NCI-H187 (cell line): ENCODE data around the gene SLC38A10.

Source experiments
- DNase-seq, 2 experiments: peaks; one replicate each; lab custom pipeline; 2025; lab: John Stamatoyannopoulos, UW

The SLC38A10 gene

DNA sequence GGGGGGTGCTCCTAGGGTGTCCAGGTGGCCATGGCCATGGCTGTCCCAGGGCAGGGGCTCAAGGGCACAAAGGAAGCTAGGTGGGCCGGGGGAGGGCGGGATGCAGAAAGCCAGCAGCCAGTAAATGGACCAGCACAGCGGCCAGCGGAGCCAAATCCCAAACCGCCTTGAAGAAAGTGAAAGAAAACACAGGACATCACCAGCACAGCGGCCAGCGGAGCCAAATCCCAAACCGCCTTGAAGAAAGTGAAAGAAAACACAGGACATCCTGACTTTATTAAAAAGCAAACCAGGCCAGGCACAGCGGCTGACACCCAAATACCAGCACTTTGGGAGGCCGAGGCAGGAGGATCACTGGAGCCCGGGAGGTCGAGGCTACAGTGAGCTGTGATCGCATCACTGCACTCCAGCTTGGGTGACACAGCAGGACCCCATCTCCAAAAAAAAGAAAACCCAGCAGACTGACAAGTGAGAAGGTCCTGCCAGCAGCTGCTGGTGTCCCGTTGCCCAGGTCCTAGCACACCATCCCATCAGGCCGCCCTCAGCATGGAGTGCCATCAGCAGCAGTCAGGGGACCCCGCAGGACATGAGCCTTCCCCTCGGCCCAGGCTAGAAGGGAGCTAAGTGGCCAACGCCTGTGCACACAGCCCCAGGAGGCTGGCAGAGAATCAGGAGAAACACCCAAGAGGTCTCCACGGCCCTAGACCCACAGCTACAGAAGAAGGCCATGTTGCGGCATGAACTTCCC lies 17.0 kb downstream of the SLC38A10 start:
- no peak for DNase-seq

- peak; percentile 17 to 26 for DNase-seq
Observed at GRCh38 chr17:81277421-81277820, 17.7 kb downstream of the SLC38A10 start.

DNA sequence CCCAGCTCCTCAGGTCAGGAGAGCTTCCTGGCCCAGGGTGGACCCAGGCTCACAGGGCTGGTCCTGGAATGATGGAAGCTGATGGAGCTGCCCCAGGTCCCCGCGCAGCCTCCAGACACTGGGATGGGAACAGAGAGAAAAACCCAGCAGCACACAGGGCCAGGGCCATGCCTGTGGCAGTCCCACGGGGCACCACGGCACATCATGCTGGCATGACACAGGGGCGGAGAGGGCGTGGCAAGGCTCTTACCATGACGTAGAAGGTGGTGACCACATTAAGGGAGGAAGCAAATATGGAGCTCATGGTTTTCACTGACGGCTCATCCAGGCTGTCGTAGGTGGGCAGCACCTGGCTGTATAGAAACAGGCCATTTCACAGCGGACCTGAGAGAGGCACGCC lies 18.3 kb downstream of the SLC38A10 start:
- no peak for DNase-seq

DNA sequence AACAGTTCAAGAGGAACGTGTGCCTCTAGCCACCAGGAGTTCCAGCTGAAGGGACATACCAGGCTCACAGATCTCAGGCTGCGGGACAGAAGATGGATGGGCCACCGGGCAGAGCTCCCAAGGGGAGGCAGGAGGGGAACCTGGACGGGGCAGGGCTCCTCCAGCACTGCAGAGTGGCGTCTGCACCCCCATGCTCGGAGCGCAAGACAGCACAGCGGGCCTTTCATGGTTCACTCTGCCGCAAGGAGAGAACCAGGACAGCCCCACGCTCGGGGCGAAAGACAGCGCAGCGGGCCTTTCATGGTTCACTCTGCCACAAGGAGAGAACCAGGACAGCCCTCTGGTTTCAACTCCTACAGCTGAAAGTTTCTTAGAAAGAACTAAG lies 20.6 kb downstream of the SLC38A10 start:
- no peak for DNase-seq

DNA sequence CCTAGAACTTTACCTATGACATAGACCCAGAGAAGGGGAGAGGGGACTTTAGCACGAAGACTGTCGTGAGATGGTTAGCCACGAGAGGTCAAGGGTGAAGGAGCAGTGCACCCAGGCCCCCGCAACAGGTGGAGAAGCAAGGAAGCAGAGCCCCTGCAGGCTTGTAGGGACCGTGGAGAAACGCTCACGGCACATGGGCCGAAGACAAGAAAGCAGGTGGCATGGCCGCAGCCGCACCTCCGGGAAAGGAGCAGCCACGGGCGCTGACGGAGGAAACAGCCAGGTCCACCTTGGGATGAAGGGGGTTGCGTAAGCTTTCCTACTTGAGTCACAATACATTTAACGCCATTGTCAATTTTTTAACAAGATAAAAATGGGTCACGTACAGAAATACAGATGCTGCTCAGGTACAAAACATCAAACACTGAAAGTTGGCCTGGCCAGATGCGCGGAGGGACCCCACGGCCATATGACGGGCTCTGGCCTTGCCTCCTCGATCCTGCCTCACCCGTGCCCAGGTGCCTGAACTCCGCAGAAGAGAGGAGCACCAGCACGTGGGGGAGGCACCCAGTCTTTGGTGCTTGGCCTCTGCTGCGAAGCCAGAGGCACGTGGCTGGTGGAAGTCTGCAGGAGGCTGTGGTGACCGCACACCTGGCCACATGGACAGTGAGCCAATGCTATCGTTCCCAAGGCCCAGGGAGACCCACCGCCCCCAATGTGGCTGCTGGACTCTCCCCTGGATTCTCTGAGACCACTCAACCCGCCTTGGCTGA lies 21.2 kb downstream of the SLC38A10 start:
- no peak for DNase-seq

DNA sequence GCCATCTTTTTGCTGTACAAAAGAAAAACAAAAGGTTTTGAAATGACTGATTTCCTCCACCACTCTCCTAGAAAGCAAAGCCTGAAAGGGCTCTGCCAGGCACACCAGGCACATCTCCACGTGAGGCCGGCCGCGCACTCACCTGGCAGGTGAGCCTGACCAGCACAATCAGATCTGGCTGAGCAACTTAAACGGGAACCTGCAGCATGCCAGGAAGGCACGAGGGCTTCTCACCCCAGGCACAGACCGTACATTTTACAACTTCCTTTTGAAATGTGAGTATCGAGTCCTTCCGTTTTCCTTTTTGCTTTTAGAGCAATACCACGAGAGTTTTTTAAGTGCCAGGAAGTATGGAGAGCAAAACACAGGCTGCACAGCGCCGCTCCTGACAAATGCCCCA lies 22.5 kb downstream of the SLC38A10 start:
- DNase-seq, result no peak

DNA sequence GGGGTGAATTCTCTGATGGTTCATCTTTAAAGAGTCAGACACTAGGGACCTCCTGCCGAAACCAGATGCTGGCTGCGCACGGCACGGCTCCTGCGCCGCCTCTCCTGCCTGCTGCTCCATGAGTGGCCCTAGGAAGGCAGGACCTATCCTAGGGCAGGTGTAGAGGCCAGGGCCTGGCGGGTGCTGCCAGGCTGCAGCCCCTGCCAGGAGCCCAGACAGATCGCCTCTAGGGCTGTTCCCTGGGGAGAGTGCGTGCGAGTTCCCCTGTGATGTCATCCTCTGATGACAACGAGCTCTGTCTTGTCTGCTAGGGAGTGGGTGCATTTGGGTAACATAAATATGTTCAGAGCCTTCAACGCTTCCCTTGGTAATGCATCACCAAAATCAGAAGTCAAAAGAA lies 23.9 kb downstream of the SLC38A10 start:
- DNase-seq, result no peak

GRCh38 chr17:81270279-81270678 lies 24.8 kb downstream of the SLC38A10 start:
- DNase-seq, result no peak

GRCh38 chr17:81267390-81268067 lies 27.6 kb downstream of the SLC38A10 start:
- no peak for DNase-seq

GRCh38 chr17:81265576-81265975 lies 29.5 kb downstream of the SLC38A10 start:
- DNase-seq, result no peak

- no peak for DNase-seq
Observed at GRCh38 chr17:81264640-81265039, 30.5 kb downstream of the SLC38A10 start.

GRCh38 chr17:81263371-81264181 lies 31.5 kb downstream of the SLC38A10 start:
- no peak for DNase-seq

DNA sequence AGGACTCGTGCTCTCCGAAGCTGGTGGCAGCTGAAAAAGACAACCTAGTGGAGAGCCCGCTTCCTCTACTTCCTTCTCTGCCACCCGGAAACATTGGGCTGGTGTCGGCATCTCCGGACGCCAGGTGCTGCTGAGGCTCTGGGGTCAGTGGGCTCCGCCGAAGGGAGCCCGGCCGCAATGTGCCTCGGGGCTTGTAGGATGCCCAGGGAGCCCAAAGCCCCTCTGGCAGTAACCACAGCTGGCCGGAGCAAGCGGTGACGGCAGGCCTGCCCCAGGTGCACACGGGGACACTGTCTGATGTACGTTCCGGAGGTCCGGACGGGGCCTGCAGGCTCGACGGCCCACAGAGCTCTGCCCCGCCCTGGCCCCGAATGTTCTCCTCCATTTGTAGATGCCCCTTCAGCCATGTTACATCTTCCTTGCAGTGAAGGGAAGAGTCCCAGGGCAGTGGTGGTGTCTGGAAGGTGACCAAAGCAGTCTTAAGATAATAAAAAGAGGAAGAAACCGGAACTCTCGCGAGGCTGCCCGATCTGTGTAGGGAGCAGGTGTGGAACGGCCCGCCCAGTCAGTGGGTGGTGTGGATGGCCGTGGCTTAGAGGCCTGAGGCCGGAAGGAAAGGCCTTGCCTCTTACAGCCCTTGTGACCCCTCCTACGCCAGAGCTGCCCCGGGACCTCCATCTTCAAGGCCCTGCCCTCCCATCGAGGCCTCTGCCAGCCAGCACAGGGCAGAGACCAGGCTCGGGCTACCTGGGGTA lies 33.3 kb downstream of the SLC38A10 start:
- DNase-seq, result no peak

GRCh38 chr17:81261096-81261495 lies 34.0 kb downstream of the SLC38A10 start:
- DNase-seq, result no peak

GRCh38 chr17:81260641-81261040 lies 34.5 kb downstream of the SLC38A10 start:
- no peak for DNase-seq

DNA sequence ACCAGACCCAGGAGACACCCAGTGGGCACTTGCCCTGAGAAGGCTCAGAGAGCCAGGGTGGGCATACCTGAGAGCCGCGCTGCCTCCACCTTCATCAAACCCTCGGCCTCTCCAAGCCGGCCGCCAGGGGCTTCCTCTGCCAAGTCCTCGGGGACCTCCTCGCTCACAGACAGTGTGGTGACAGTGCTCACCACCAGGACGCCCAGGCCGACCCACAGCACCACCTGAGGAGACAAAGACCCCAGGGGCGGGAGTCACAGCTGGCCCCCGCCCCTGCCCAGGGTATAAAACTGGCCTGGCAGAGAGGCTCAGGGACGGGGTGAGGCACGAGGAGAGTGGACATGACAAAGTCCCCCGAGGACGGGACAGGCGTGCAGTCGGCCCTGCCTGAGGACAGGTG lies 34.9 kb downstream of the SLC38A10 start:
- DNase-seq, result no peak

DNA sequence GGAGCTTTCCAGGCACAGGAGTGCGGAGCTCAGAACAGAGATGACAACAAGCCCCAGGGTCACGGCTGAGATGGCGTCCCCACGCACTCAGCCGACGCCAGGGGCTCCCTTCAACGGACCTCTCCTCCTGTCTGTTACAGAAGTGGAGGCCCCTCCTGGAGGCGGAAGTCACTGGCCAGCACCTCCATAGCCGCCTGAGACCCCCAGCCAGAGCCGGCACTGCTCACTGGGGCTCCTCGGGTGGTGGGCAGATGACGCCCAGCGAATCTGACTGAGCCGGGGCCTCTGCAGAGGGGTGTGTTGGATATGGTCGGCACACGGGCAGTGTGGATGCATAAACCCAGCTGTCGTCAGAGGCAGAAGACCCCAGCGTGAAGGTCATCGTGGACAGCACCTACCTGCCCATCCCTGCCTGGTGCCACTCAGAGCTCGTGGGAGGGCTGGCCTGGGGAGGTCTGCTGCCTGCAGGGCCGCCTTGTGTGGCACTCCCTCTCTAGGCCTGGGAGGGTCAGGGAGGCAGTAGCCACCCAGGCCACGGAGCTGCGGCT lies 36.0 kb downstream of the SLC38A10 start:
- DNase-seq, result no peak

DNA sequence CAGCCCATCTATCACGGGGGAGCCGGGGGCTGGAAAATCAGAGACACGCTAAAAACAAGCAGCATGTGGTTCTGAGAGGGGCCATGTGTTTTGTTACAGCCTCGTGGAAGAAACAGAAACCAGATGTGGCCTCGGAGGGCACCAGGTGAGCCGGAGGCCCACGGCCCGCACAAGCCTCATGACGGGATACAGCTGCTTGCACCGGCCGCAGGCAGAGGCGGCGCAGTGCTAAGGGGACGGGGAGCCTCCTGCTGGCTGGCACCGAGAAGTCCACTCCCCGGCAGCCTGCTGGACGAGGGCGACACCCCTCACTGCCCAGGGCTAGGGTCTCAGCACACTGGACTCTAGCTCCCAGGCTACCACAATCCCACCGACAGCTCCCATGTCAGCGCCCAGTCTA lies 36.8 kb downstream of the SLC38A10 start:
- DNase-seq, result no peak

DNA sequence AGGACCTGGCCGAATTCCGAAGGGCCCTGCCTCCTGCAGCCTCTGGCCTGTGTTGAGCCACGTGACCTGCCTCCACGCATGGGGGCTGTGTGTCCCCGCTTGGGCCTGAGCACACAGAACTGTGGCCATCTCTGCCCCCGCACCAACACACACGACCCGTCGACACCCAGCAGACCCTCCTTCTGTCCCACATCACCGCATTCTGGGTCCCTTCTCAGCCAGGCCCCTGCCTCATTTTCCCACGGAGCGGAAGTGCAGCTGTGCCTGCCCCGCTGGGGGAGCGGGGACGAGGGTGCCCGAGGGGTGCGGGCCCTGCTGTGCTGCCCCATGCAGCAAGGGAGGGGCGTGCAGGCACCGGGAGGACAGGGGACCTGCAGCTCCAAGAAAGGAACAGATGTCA lies 37.6 kb downstream of the SLC38A10 start:
- no peak for DNase-seq

GRCh38 chr17:81256616-81257015 lies 38.5 kb downstream of the SLC38A10 start:
- DNase-seq, result no peak
